Ureter (tissue), 1 donor: ENCODE results near the gene ZEB2. TPM values are rescaled to one million over a fixed set of nuclear protein-coding genes. Genes with fewer than 3 reads are reported as not detected.

Experiments used
- DNase-seq: peaks from one replicate; pipeline ENCODE4 v3.0.0-alpha.2; 2020; ENCODE audit warnings: low spot score
- total RNA-seq: library from RNA; stranded (reverse); gene quantifications from one replicate; pipeline ENCODE4 v1.2.4, GENCODE V29; 2023
- donor health status: DM: yes; HTN: yes; CAD: no.

ZEB2 gene
- total RNA-seq, 1 donor from 2014 or later, result 92.4 TPM

- no peak for DNase-seq
Measured at GRCh38 chr2:144471305-144472045, 48.4 kb downstream of the ZEB2 start.

GRCh38 chr2:144470816-144471215 lies 49.1 kb downstream of the ZEB2 start:
- DNase-seq, result no peak

- no peak for DNase-seq
Measured at GRCh38 chr2:144470334-144470733, 49.6 kb downstream of the ZEB2 start.

GRCh38 chr2:144469798-144470197 lies 50.1 kb downstream of the ZEB2 start:
- DNase-seq, result no peak

- no peak for DNase-seq
Measured at GRCh38 chr2:144468823-144469595, 50.9 kb downstream of the ZEB2 start.

DNA sequence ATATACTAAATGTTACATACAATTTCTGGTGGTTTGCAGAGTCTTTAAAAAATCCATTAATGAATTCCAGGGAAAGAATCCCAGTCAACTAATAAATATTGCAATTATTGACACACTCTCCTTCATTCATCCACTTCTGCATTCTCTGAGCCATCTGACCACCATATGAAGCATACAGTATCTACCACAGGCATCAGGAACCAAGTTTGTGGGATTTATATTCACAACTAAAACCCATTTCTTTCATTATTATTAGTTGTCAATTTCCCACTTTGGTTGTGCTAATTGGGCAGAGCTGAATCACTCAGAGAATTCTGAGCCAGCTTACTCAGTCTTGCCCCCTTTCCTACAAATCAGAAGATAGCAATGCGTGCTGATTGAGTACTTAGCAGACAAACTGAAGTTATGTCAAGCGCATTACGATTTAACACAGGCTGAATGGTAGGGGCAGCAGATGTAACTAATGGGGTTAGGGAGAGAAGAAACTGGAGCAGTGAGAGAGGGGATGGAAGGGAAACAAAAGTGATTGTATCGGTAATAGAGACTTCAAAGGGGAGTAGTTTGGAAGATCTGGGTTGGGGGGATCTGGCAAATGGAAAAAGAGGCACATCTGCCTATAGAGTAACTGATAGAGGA lies 52.3 kb downstream of the ZEB2 start:
- no peak for DNase-seq

- DNase-seq, result no peak
Measured at GRCh38 chr2:144466637-144467036, 53.3 kb downstream of the ZEB2 start.

GRCh38 chr2:144465749-144466148 lies 54.2 kb downstream of the ZEB2 start:
- no peak for DNase-seq

GRCh38 chr2:144464730-144465129 lies 55.2 kb downstream of the ZEB2 start:
- no peak for DNase-seq

DNA sequence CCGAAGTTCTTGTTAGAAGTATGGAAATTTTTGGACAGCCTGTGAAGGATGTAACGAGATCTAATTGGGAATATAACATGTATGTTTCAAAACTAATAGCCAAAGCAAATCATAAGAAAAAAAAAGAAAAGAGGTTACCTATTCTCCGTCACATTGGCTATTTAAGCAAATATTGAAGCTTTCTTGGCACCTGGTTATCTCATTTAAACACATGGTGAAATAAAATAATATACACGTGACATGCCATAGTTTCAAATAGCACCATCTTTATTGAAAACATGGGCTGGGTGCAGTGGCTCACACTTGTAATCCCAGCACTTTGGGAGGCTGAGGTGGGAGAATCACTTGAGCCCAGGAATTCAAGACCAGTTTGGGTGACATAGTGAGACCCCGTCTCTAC lies 56.7 kb downstream of the ZEB2 start:
- DNase-seq, result no peak

GRCh38 chr2:144462266-144462665 lies 57.7 kb downstream of the ZEB2 start:
- DNase-seq, result no peak

- DNase-seq, result no peak
Measured at GRCh38 chr2:144461308-144461766, 58.6 kb downstream of the ZEB2 start.

DNA sequence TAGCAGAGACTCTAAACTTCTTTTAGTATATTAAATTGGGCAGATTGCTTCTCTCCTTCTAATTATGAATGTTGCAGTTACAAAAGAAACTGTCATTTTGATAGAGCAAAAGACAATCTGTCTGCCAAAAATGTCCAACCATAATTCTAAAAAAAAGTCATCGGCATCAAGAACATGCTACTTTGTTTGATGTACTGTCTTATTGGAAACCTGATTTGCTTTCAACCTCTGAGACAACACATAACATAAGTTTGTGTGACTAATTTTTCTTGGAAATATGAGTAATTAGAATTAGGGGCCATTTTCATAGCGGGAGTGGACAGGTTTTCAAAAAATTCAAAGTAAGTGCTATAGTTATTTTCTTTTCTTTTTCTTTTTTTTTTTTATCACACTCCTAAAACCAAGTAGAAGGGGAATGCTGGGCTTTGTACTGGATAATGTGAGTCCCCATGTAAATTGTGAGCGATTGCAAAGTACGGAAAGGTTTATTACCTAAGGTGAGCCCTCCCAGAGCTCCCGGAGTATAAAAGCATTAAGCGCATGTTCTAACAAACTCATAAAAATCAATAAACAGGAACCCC lies 59.1 kb downstream of the ZEB2 start:
- DNase-seq, result no peak

DNA sequence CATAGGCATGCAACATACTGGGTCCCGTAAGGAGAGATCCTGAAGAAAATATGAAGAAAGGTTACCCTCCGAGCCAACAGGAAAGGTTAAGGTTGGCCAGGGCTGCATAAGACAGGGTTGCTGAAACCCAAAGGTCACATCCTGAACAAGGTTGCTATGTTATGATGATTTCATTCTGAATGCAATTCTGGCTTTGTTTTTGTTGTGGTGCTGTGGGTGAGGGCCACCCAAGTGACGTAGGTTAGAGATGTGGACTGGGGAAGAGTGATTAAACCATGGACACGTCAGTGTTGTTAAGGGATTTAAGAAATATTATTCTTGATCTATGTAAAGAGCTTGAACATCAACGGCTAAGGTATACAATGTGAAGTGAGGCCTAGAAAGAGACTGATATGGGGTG lies 60.0 kb downstream of the ZEB2 start:
- DNase-seq, result no peak

- no peak for DNase-seq
Measured at GRCh38 chr2:144459286-144459685, 60.6 kb downstream of the ZEB2 start.

DNA sequence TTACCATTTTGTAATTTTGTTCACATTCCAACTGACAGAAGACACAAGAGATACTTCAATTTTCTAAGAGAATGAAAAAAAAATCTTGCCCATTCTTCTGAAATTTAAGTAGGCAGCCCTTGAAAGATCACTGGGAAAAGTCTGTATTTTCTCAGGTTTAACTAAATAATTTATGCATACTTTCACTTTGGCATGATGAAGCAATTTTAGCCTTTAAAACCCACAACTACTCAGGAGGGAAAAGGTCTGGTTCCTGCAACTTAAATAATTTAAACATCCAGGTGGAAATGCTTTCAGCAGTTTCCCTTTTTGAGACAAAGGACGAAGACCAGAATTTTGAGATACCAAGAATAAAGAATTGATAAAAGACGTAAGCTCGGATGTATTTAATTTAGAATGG lies 61.4 kb downstream of the ZEB2 start:
- DNase-seq, result no peak

DNA sequence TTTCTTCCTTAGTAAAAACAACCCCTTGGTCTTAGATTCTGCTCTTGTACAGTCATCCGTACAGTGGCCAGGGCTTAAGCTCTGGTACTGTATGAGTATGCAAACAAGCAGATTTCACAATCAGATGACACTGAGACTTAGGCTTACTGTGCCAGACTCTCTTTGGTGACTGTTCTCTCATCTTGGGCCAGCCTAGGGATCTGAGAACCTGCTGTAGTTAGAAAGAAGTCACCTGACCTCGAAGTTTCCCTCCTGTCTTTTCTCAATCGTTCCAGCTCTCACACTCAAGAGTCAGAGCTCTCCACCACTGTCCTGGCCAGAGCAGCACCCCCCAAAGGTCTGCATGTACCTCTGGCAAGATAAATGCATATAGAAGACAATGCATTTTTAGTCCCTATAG lies 63.2 kb downstream of the ZEB2 start:
- no peak for DNase-seq

GRCh38 chr2:144455987-144456386 lies 63.9 kb downstream of the ZEB2 start:
- DNase-seq, result no peak

- no peak for DNase-seq
Measured at GRCh38 chr2:144454466-144455287, 65.2 kb downstream of the ZEB2 start.

DNA sequence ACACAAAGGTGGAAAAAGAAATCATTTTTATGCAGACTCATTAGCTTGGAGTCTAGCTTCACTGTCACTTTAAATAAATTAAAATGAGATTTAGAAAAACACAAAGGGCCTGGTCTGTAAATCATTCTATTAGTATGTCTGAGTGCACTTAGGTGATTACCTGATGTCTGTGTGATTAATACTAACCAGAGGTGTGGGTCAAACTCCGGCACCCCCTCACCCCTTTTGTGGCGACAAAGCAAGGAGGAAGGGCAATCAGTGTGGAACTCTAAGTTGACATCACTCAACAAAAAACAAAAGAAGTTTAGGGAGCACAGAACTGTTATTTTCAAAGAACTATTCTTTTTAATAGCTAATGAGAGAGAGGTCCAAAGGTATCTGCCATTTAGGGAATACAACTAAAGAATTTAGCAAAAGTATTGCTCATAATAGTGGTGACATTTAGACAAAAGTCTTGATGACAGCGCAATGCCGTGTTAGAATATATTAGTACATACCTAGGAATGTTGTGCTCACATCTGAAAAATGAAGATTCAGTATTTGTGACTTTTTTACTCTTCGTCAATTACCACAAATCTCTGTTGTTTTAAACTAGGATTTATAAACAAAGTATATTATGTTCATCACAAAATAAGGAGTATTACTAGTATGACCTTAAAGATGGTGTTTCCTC lies 66.3 kb downstream of the ZEB2 start:
- DNase-seq, result no peak

GRCh38 chr2:144452989-144453336 lies 67.0 kb downstream of the ZEB2 start:
- no peak for DNase-seq
